NCI-H146 (cell line): Measurements from ENCODE around the gene STAC.
"Not testable (repeated sequence)": the region's sequence is repeated elsewhere in the genome, so short reads cannot be mapped to it uniquely, and the experiment has no call there.

Source experiments
- DNase-seq: peaks from one replicate; lab custom pipeline; 2025; lab: John Stamatoyannopoulos, UW

Gene STAC

GRCh38 chr3:36416599-36416998, 36.3 kb downstream of the STAC start:
- no peak for DNase-seq

- no peak for DNase-seq
Measured at GRCh38 chr3:36417237-36417636, 36.9 kb downstream of the STAC start.

- DNase-seq, result no peak
Measured at GRCh38 chr3:36418296-36418695, 38.0 kb downstream of the STAC start.

GRCh38 chr3:36428445-36428844, 48.1 kb downstream of the STAC start:
- no peak for DNase-seq

GRCh38 chr3:36429986-36430485, 49.7 kb downstream of the STAC start:
- DNase-seq, result no peak

- no peak for DNase-seq
Measured at GRCh38 chr3:36433511-36433910, 53.2 kb downstream of the STAC start.

- DNase-seq, result no peak
Measured at GRCh38 chr3:36434687-36435426, 54.6 kb downstream of the STAC start.

GRCh38 chr3:36443028-36443686, 62.9 kb downstream of the STAC start:
- DNase-seq, result no peak

GRCh38 chr3:36444909-36445308, 64.6 kb downstream of the STAC start:
- DNase-seq, result no peak

GRCh38 chr3:36446276-36446675, 66.0 kb downstream of the STAC start:
- no peak for DNase-seq

GRCh38 chr3:36447061-36447460, 66.8 kb downstream of the STAC start:
- DNase-seq, result no peak

GRCh38 chr3:36451816-36452215, 71.5 kb downstream of the STAC start:
- DNase-seq, result no peak

GRCh38 chr3:36453213-36453612, 72.9 kb downstream of the STAC start:
- DNase-seq, result not testable (repeated sequence)

GRCh38 chr3:36453896-36454295, 73.6 kb downstream of the STAC start:
- DNase-seq, result not testable (repeated sequence)

GRCh38 chr3:36455406-36455805, 75.1 kb downstream of the STAC start:
- no peak for DNase-seq

- DNase-seq, result no peak
Measured at GRCh38 chr3:36456784-36457183, 76.5 kb downstream of the STAC start.

- DNase-seq, result no peak
Measured at GRCh38 chr3:36457667-36458066, 77.4 kb downstream of the STAC start.

- DNase-seq, result no peak
Measured at GRCh38 chr3:36459177-36459576, 78.9 kb downstream of the STAC start.

- no peak for DNase-seq
Measured at GRCh38 chr3:36461597-36461996, 81.3 kb downstream of the STAC start.

GRCh38 chr3:36472045-36472444, 91.7 kb downstream of the STAC start:
- not testable (repeated sequence) for DNase-seq

GRCh38 chr3:36475558-36475957, 95.3 kb downstream of the STAC start:
- no peak for DNase-seq

GRCh38 chr3:36476286-36476942, 96.1 kb downstream of the STAC start:
- no peak for DNase-seq

- no peak for DNase-seq
Measured at GRCh38 chr3:36477655-36478054, 97.4 kb downstream of the STAC start.
